Islet precursor cell (in vitro differentiated cells): ENCODE data around the gene CTDNEP1.

Experiments used
- DNase-seq: peaks from one replicate; pipeline ENCODE4 v3.0.0-alpha.2; 2018

CTDNEP1 gene

GRCh38 chr17:7226721-7227710 is 24.5 kb downstream of the CTDNEP1 start:
- DNase-seq, result no peak

- DNase-seq, result no peak
Measured at GRCh38 chr17:7225711-7226331, 25.7 kb downstream of the CTDNEP1 start.

- no peak for DNase-seq
Measured at GRCh38 chr17:7224661-7225111, 26.8 kb downstream of the CTDNEP1 start.

GRCh38 chr17:7224110-7224509 is 27.4 kb downstream of the CTDNEP1 start:
- no peak for DNase-seq

GRCh38 chr17:7223375-7223774 is 28.2 kb downstream of the CTDNEP1 start:
- no peak for DNase-seq

- no peak for DNase-seq
Measured at GRCh38 chr17:7222972-7223292, 28.6 kb downstream of the CTDNEP1 start.

GRCh38 chr17:7222093-7222971 is 29.2 kb downstream of the CTDNEP1 start:
- DNase-seq, result no peak

GRCh38 chr17:7221278-7222092 is 30.0 kb downstream of the CTDNEP1 start:
- DNase-seq, result no peak

- peak; percentile 86 for DNase-seq
Measured at GRCh38 chr17:7220593-7221277, 30.8 kb downstream of the CTDNEP1 start.

GRCh38 chr17:7219812-7220592 is 31.5 kb downstream of the CTDNEP1 start, which contains the start of the genes ACADVL and DLG4:
TSS of gene ACADVL (plus strand) at chr17:7219938. CDS start at chr17:7219985, 47 bp downstream.
TSS of gene DLG4 (minus strand) at chr17:7219836.
- DNase-seq, result peak; percentile 97

- no peak for DNase-seq
Measured at GRCh38 chr17:7219229-7219811, 32.2 kb downstream of the CTDNEP1 start.

GRCh38 chr17:7218758-7219157 is 32.8 kb downstream of the CTDNEP1 start:
- no peak for DNase-seq

GRCh38 chr17:7218166-7218565 is 33.4 kb downstream of the CTDNEP1 start:
- DNase-seq, result no peak

- DNase-seq, result peak; percentile 86
Measured at GRCh38 chr17:7217113-7217987, 34.2 kb downstream of the CTDNEP1 start.

- DNase-seq, result no peak
Measured at GRCh38 chr17:7216242-7217112, 35.1 kb downstream of the CTDNEP1 start.

GRCh38 chr17:7215652-7216180 is 35.8 kb downstream of the CTDNEP1 start:
- DNase-seq, result peak; percentile 88

- no peak for DNase-seq
Measured at GRCh38 chr17:7215136-7215638, 36.3 kb downstream of the CTDNEP1 start.
